GM21447 (cell line): ENCODE measurements around the gene ZNF133.
"Not testable (repeated sequence)": the region's sequence is repeated elsewhere in the genome, so short reads cannot be mapped to it uniquely, and the experiment has no call there.

Source experiments
- ATAC-seq: cut with Tn5 transposase; IDR thresholded peaks from one replicate; pipeline ENCODE4 v1.9.1; 2021; ENCODE audit not compliant: unreplicated experiment

Gene ZNF133

GRCh38 chr20:18284805-18285533, 3.4 kb upstream of the ZNF133 start:
- ATAC-seq, result no peak

- no peak for ATAC-seq
Observed at GRCh38 chr20:18287546-18287914, 797 bp upstream of the ZNF133 start.

- ATAC-seq, result no peak
Observed at GRCh38 chr20:18288749-18289267, 481 bp downstream of the ZNF133 start.

- ATAC-seq, result no peak
Observed at GRCh38 chr20:18289306-18289705, 979 bp downstream of the ZNF133 start.

DNA sequence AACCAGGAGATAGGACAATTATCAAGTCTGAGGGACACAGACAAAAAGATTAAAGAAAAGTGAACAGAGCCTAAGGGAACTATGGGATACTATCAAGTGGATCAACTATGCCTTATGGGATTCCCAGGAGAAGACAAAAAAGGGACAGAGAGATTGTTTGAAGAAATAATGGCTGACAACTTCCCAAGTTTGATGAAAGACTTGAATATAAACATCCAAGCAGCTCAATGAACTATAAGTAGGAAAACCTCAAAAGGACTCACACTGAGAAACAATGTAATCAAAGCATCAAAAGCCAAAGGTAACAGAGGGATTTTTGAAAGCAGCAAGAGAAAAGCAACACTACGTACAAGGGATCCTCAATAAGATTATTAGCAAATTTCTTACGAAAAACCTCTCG, 11.0 kb downstream of the ZNF133 start:
- ATAC-seq, result no peak

GRCh38 chr20:18304618-18305017, 16.3 kb downstream of the ZNF133 start:
- ATAC-seq, result no peak

- no peak for ATAC-seq
Observed at GRCh38 chr20:18307301-18307700, 19.0 kb downstream of the ZNF133 start.

DNA sequence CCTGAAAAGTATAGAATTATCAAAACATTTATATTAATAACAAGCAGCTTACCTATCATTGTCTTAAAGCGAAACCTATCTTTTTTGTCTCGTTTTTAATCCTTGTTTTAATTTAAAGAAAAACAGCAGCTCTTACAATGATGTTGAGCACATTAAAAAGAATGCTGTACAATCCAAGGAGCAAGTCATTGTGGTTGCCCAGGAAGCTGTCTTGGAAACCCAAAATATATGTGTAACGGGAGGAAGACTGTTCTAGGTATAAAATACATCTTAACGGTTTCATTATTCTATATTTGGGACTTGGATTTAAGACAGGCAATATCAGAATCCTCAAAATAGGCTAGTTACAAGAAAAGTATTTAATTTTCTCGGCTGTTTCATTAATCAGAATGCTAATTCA, 21.7 kb downstream of the ZNF133 start:
- ATAC-seq, result no peak

DNA sequence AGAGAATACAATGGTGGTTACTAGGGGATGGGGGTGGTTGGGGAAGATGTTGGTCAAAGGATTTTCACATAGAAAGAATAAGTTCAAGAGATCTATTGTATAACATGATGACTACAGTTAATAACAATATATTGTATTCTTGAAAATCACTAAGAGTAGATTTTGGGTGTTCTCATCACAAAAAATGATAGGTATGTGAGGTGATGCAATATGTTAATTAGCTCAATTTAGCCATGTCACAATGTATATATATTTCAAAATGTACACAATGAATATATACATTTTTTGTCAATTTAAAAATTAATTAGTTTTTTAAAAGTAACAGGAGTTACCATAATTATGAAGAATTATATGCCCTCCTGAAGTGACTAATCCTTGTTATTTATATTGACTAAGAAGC, 22.3 kb downstream of the ZNF133 start:
- ATAC-seq, result no peak

- ATAC-seq, result no peak
Observed at GRCh38 chr20:18312723-18313122, 24.4 kb downstream of the ZNF133 start.

- no peak for ATAC-seq
Observed at GRCh38 chr20:18313411-18313810, 25.1 kb downstream of the ZNF133 start.

DNA sequence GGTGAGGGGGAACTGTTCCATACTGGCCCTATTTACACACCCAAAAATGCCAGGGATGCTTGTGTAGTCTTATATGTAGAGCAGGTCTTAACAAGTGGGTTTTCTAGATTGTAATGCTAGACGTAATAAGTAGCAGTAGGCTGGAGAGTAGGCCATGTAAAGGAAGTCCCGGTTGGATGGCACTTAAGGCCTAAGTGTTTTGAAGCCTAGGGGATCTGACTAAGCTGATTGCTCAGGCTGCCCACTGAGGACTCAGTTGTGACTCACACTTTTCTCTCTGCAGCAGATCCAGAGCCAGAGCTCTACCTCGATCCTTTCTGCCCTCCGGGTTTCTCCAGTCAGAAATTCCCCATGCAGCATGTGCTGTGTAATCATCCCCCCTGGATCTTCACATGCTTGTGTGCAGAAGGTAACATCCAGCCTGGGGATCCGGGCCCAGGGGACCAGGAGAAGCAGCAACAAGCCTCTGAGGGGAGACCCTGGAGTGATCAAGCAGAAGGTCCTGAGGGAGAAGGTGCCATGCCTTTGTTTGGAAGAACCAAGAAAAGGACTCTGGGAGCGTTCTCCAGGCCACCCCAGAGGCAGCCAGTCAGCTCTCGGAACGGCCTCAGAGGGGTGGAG, 26.6 kb downstream of the ZNF133 start:
- no peak for ATAC-seq

DNA sequence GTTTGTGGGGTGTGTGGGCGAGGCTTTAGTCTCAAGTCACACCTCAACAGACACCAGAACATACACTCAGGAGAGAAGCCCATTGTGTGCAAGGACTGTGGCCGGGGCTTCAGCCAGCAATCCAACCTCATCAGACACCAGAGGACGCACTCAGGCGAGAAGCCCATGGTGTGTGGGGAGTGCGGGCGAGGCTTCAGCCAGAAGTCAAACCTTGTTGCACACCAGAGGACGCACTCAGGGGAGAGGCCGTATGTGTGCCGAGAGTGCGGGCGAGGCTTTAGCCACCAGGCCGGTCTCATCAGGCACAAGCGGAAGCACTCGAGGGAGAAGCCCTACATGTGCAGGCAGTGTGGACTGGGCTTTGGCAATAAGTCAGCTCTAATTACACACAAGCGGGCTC, 27.8 kb downstream of the ZNF133 start:
- ATAC-seq, result no peak

DNA sequence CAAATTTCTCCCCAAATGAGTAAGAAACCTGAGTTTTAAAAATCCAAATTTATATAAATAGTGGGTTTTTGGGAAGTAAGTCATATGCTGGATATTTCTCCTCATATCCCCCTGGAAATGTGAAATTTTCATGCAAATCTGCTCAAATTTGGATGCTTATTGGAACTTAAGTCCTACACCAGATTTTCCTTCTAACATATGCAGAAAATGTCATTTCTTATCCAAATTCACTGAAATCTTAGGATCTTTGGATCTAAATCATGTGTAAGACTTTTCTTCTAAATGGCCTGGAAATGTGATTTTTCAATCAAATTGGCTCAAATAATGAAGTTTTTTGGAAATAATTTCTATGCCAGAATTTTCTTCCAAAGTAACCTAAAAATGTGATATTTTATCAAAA, 33.0 kb downstream of the ZNF133 start:
- ATAC-seq, result no peak

GRCh38 chr20:18321976-18322950, 33.9 kb downstream of the ZNF133 start:
- no peak for ATAC-seq

DNA sequence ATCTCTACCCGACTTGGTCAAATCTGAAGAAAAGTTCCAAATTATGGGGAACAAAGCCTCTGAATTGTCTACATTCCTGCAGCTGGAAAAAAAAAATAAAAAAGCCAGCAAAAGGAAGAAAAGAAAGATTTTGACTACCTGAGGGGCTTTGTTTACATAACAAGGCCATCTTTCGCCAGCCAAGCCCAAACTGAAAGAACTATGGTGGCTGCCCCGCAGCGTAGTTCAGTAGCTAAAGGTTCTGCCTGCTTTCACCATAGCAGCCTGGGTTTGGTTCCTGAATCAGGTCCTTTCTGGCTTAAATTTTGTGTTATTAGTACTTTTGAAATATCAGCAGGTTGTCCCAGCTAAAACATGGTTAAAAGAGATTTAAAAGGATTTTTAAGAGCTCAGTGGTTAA, 35.4 kb downstream of the ZNF133 start:
- ATAC-seq, result no peak

- no peak for ATAC-seq
Observed at GRCh38 chr20:18324596-18325089, 36.3 kb downstream of the ZNF133 start.

DNA sequence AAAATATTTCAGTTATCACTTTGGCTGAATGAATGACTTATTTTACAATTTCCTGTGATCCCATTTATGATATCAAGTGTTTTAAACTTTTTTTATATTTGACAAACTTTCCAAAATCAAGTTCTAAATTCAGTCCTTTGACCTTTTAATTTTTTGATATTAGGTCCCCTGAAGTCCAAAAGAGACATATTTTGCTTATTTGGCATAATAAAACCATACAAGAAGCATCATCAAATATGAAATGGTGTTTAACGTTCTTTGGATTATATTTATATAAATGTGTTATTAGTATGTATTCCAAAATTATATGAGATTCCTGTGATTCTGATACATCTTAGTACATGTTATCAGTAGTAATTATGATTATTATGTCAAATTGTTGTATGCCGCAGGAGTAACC, 38.7 kb downstream of the ZNF133 start:
- ATAC-seq, result no peak

DNA sequence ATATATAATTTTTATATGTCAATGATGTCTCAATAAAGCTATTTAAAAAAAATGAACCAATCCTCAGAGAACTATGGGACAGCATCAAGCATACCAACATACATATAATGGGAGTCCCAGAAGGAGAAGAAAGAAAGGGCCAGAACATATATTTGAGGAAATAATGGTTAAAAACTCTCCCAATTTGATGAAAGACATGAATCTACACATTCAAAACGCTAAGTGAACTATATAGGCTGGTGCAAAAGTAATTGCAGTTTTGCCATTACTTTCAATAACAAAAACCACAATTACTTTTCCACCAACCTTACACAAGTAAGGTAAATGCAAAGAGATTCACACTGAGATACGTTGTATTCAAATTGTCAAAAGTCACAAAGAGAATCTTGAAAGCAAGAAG, 43.4 kb downstream of the ZNF133 start:
- no peak for ATAC-seq

GRCh38 chr20:18349749-18350148, 61.4 kb downstream of the ZNF133 start:
- not testable (repeated sequence) for ATAC-seq

DNA sequence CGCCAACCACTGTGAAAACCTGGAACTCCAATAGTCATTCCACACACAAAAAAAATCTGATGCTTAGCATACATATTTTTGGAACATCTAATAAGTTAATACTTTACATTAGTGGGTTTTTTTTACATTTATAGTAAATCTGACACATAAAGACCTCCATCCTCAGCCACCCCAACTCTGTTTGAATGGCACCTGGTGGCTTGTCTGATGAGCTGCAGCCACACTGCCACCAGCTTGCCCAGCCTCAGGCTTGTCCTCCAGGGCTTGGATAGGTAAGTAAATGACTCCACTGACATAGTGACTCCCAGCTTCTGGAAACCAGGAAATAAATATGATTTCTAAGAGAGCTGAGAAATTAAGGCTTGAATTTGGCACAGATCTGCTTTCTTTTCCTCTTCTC, 71.5 kb downstream of the ZNF133 start:
- ATAC-seq, result no peak
